ENCODE results near the gene CTXN2.

DNA sequence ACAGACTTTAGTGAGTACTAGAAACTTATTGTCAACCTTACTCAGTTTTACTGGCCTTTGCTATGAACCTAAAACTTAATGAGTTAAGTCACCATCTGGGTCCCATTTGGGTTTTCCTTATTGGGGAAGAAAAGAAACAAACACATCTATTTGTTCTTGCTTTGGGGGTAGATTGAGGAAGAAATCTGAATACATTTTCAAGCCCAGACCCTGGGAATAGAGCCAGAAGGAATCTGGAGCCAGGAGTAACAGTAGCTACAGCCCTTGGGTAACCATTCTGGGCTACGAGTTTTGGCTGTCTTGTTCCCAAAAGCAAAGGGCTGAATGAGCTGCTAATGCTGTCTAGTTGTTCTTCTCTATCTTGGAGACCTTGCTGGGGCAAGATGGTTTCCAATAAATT is 31.2 kb downstream of the CTXN2 start:
- TF ChIP-seq POLR2AphosphoS5 (IDR thresholded peaks at IDR 0.05; ENCODE audit: low read depth, low read length) (no peak), POLR2A (IDR thresholded peaks at IDR 0.05; ENCODE audit: low read depth, low read length) (no peak), TAF1 (IDR thresholded peaks at IDR 0.05; ENCODE audit: low read depth, low read length) (no peak), SPI1 (IDR thresholded peaks at IDR 0.05; ENCODE audit: low read depth, low read length) (no peak)

All from GM12891 (cell line).